Fibroblast of mammary gland (primary cell): ENCODE results near the gene EFEMP1.
"Not testable (repeated sequence)": the region's sequence is repeated elsewhere in the genome, so short reads cannot be mapped to it uniquely, and the experiment has no call there.

ENCODE experiments used
- DNase-seq: peaks from one replicate; pipeline ENCODE4 v3.0.0-alpha.2; 2010; ENCODE audit warnings: low read depth
- H3K4me3 ChIP-seq: 2 replicates; pipeline ENCODE4 v1.5.1; 2011; ENCODE audit warnings: low read depth, mild to moderate bottlenecking, low read length, moderate library complexity; ENCODE audit not compliant: control insufficient read depth
- TF ChIP-seq, protein P1 (sequence below): conservative IDR thresholded peaks from 2 replicates; pipeline ENCODE4 v1.5.1; 2011; ENCODE audit warnings: low read depth, low read length, inconsistent platforms; ENCODE audit not compliant: control insufficient read depth, insufficient read depth

Gene EFEMP1

DNA sequence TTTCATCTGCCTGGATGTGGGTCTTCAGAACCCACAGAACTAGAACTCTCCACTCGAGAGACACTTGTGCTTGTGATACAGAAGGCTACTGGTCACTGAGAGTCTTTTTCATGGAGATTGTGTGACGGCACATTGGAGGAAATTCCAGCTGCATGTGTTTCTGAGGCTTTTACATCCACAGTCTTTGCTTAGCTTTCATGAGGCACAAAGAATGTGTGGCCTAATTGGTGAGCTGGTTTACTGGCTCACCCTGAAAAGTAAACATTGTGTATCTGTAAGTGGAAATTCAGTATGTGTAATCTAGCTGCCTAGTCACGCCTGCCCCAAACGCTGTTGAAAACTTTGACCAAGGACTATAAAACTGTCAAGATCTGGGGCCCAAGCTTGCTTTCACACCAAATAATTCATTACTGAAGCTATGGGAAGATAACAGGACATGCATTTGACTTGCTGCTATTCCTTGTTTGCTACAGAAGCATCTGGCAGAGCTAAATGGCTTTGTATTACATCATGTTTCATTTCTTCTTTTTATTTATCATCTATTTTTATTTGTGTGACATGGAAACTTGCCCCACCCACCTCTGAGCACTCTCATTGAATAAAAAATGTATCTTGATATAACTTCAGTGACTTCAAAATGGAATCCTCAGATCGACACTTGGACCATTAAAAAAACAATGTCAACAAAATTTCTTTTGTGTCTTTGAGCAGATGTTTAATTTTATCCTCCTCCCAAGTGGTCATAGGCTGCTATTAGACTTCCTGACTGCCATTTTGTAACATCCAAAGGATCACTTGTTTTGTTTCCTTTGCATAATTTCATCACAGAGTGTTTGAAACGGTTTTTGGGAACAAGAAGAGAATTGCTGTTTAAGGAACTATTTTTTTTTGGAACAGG, 80.2 kb downstream of the EFEMP1 start:
- no peak overlapping the region for H3K4me3 ChIP-seq
- TF ChIP-seq, protein P1, sequence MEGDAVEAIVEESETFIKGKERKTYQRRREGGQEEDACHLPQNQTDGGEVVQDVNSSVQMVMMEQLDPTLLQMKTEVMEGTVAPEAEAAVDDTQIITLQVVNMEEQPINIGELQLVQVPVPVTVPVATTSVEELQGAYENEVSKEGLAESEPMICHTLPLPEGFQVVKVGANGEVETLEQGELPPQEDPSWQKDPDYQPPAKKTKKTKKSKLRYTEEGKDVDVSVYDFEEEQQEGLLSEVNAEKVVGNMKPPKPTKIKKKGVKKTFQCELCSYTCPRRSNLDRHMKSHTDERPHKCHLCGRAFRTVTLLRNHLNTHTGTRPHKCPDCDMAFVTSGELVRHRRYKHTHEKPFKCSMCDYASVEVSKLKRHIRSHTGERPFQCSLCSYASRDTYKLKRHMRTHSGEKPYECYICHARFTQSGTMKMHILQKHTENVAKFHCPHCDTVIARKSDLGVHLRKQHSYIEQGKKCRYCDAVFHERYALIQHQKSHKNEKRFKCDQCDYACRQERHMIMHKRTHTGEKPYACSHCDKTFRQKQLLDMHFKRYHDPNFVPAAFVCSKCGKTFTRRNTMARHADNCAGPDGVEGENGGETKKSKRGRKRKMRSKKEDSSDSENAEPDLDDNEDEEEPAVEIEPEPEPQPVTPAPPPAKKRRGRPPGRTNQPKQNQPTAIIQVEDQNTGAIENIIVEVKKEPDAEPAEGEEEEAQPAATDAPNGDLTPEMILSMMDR, result no peak
- DNase-seq, result peak; percentile 87

DNA sequence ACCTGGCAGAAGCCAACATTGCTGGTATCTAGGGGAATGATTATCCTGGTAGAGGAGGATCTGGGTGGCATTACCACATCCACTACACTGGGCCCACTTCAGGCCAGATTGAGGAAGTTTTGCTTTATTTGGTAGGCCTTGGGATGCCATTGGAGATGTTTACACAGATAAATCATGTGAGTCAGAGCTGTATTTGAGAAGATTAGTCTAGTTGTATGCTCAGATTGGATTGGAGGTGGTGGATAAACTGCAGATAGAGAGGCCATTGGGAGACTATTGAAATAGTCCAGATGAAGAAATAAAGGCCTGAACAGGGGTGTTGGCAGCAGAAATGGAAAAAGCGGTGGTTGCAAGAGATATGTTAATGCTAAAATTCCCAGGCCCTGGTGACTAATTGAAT, 81.5 kb downstream of the EFEMP1 start:
- DNase-seq, result peak; percentile 34
- no peak overlapping the region for H3K4me3 ChIP-seq
- TF ChIP-seq, protein P1, result no peak

DNA sequence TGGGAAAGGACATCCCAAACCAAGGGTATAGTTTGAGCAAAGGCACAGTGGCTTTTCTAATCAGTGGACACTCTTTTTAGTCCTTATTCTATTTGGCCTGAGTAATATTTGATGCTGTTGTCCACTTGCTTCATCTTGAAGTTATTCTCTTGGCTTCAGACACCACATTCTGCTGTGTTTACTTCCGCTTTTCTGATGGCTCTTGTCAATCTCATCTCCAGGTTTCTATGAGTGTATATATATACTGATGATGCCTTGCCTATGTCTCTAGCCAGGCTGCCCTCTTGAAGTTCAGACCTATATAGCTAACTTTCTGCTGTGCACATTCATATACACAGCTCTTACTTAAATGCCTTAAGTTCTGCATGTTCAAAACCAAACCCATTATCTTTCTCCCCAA, 83.1 kb downstream of the EFEMP1 start:
- DNase-seq, result no peak
- TF ChIP-seq, protein P1, result no peak
- no peak overlapping the region for H3K4me3 ChIP-seq

DNA sequence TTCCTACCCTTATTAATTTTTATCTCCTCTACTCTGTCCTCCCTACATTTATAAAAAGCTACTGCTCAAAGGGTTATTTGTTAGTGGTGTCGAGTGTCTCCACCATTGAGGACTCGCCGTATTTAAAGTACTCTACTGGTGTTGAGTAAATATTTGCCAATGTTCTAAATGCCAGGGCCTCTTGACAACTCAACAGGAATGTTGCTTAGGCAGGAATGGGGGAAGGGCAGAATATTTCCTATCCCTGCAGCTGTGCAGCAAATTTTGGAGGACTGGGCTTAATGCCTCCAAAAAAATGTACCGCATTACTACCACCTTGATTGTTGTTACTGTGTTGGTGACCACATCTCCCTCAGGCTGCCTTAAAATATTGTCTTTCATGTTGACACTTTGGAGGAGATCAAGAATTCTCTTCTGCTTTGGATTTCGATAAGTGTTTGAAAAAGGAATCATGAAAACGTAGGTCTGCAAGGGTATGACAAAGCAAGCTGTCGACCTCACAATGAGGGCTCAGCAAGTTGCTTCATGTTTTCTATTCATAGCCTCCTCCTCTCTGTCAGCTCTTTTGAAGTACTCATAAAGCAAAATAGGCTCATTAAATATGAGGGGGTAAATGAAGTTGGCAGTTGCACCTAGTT, 84.3 kb downstream of the EFEMP1 start:
- TF ChIP-seq, protein P1, result no peak
- H3K4me3 ChIP-seq, result no peak overlapping the region
- DNase-seq, result no peak

DNA sequence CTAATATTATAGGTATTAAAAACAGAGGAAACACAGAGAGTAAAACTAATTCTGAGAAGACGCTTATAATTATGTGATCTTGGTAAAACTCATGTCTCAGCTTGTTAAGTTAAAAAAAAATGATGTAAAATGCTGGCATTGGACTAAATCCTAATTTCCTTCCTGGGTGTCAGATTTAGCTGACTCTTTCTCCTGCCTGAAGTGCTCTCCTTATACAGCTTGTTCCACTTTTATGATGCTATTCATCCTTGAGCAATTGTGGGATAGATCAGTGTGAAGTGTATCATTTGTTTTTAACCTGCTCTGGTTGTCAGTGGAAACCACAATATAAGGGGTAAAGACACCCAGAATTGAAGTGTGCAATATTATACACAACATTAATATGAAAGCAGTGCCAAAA, 84.9 kb downstream of the EFEMP1 start:
- no peak for DNase-seq
- no peak overlapping the region for H3K4me3 ChIP-seq
- TF ChIP-seq, protein P1, result no peak

DNA sequence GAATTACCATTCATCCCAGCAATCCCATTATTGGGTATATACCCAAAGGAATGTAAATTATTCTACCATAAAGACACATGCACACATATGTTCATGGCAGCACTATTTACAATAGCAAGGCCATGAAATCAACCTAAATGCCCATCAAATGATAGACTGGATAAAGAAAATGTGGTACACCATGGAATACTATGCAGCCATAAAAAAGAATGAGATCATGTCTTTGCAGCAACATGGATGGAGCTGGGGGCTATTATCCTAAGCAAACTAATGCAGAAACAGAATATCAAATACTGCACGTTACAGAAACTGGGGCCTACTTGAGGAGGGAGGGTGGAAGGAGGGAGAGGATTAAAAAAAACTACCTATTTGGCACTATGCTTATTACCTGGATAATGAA, 85.5 kb downstream of the EFEMP1 start:
- H3K4me3 ChIP-seq, result not testable (repeated sequence)

DNA sequence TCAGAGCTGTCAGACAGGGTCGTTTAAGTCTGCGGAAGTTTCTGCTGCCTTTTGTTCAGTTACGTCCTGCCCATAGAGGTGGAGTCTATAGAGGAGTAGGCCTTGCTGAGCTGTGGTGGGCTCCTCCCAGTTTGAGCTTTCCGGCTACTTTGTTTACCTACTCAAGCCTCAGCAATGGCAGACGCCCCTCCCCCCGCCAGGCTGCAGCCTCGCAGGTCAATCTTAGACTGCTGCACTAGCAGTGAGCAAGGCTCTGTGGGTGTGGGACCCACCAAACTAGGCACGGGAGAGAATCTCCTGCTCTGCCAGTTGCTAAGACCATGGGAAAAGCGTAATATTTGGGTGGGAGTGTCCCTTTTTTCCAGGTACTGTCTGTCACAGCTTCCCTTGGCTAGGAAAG, 86.5 kb downstream of the EFEMP1 start:
- no peak overlapping the region for H3K4me3 ChIP-seq
- DNase-seq, result no peak
- TF ChIP-seq, protein P1, result no peak

More for the DNA sequence above, 85.5 kb downstream of the EFEMP1 start:
- not testable (repeated sequence) for DNase-seq

DNA sequence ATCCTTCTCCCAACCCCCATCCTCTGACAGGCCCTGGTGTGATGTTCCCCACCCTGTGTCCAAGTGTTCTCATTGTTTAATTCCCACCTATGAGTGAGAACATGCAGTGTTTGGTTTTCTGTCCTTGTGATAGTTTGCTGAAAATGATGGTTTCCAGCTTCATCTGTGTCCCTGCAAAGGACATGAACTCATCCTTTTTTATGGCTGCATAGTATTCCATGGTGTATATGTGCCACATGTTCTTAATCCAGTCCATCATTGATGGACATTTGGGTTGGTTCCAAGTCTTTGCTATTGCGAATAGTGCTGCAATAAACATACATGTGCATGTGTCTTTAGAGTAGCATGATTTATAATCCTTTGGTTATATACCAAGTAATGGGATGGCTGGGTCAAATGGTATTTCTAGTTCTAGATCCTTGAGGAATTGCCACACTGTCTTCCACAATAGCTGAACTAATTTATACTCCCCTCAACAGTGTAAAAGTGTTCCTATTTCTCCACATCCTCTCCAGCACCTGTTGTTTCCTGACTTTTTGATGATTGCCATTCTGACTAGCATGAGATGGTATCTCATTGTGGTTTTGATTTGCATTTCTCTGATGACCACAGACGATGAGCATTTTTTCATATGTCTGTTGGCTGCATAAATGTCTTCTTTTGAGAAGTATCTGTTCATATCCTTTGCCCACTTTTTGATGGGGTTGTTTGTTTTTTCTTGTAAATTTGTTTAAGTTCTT, 91.7 kb downstream of the EFEMP1 start:
- DNase-seq, result peak; percentile 45
- H3K4me3 ChIP-seq, result not testable (repeated sequence)
